Neural cell (in vitro differentiated cells): ENCODE measurements around the gene ZNF536. TPM values are rescaled to one million over a fixed set of nuclear protein-coding genes. Genes with fewer than 3 reads are reported as not detected.

ENCODE experiments used
- H2AFZ ChIP-seq: fragments of 200-600, 300-800 bp; sonication (generic), shearing (Covaris generic); 2 replicates; pipeline ENCODE4 v1.6.0; 2014; ENCODE audit warnings: low read depth, mild to moderate bottlenecking, antibody characterized with exemption, low read length, moderate library complexity
- H3F3A ChIP-seq: fragments of 200-600 bp; shearing (Covaris generic); 2 replicates; pipeline ENCODE4 v1.6.1; 2016; ENCODE audit warnings: mild to moderate bottlenecking, moderate library complexity, mixed read lengths, antibody characterized with exemption, low read length; ENCODE audit not compliant: insufficient read depth, poor library complexity, severe bottlenecking
- H3K27ac ChIP-seq: fragments of 200-600, 300-800 bp; sonication (generic), shearing (Covaris generic); 2 replicates; pipeline ENCODE4 v1.5.1; 2014; ENCODE audit warnings: mild to moderate bottlenecking, low read length, moderate library complexity
- H3K27me3 ChIP-seq: fragments of 300-800, 200-600 bp; sonication (generic), shearing (Covaris generic); 2 replicates; pipeline ENCODE4 v1.6.0; 2014; ENCODE audit warnings: mild to moderate bottlenecking, low read depth, low read length, moderate library complexity; ENCODE audit not compliant: insufficient read depth
- H3K36me3 ChIP-seq: fragments of 300-800, 200-600 bp; sonication (generic), shearing (Covaris generic); 2 replicates; pipeline ENCODE4 v1.5.1; 2014; ENCODE audit warnings: mild to moderate bottlenecking, antibody characterized with exemption, low read length, moderate library complexity; ENCODE audit not compliant: insufficient read depth
- H3K4me2 ChIP-seq: fragments of 300-800, 200-600 bp; sonication (generic), shearing (Covaris generic); 2 replicates; pipeline ENCODE4 v1.6.0; 2014; ENCODE audit warnings: mild to moderate bottlenecking, low read length
- H3K4me3 ChIP-seq: fragments of 300-800, 200-600 bp; sonication (generic), shearing (Covaris generic); 2 replicates; pipeline ENCODE4 v1.5.1; 2014; ENCODE audit warnings: mild to moderate bottlenecking, low read length, moderate library complexity
- H3K79me2 ChIP-seq: fragments of 200-600 bp; shearing (Covaris generic); replicated peaks from 2 replicates; pipeline ENCODE4 v1.6.0; 2014; ENCODE audit warnings: mild to moderate bottlenecking, low read length, moderate library complexity; ENCODE audit not compliant: insufficient read depth
- H3K9ac ChIP-seq: fragments of 300-800, 200-600 bp; sonication (generic), shearing (Covaris generic); 2 replicates; pipeline ENCODE4 v1.6.1; 2016; ENCODE audit warnings: mild to moderate bottlenecking, low read length, mixed read lengths
- H3K9me2 ChIP-seq: fragments of 200-600 bp; shearing (Covaris generic); 2 replicates; pipeline ENCODE4 v1.6.1; 2016; ENCODE audit warnings: mild to moderate bottlenecking, low read length, mixed read lengths; ENCODE audit not compliant: insufficient read depth
- H3K9me3 ChIP-seq: fragments of 200-600, 300-800 bp; sonication (generic), shearing (Covaris generic); 2 replicates; pipeline ENCODE4 v1.6.1; 2016; ENCODE audit warnings: mild to moderate bottlenecking, mixed run types, low read length, moderate library complexity, mixed read lengths
- H4K20me1 ChIP-seq: fragments of 200-600 bp; shearing (Covaris generic); 2 replicates; pipeline ENCODE4 v1.6.1; 2016; ENCODE audit warnings: mild to moderate bottlenecking, mixed run types; ENCODE audit not compliant: insufficient read depth
- EP300 ChIP-seq: fragments of 450-650 bp; conservative IDR thresholded peaks from 2 replicates; pipeline ENCODE4 v1.6.1; 2014; ENCODE audit warnings: antibody characterized with exemption, mild to moderate bottlenecking, moderate library complexity; ENCODE audit not compliant: poor library complexity, severe bottlenecking
- EZH2 ChIP-seq: fragments of 200-600, 300-800 bp; shearing (Covaris generic), sonication (generic); IDR thresholded peaks from 2 replicates; pipeline ENCODE4 v1.6.1; 2014; ENCODE audit warnings: antibody characterized with exemption, low read length, borderline replicate concordance, mild to moderate bottlenecking; ENCODE audit not compliant: insufficient read depth, poor library complexity, severe bottlenecking
- MXI1 ChIP-seq: fragments of 450-650 bp; conservative IDR thresholded peaks from 2 replicates; pipeline ENCODE4 v1.6.1; 2014; ENCODE audit warnings: antibody characterized with exemption, mild to moderate bottlenecking; ENCODE audit not compliant: poor library complexity, severe bottlenecking
- POLR2AphosphoS5 ChIP-seq: IDR thresholded peaks from 2 replicates; pipeline ENCODE4 v1.6.1; 2012
- RAD21 ChIP-seq: fragments of 450-650 bp; conservative IDR thresholded peaks from 2 replicates; pipeline ENCODE4 v1.6.1; 2014; ENCODE audit warnings: antibody characterized with exemption, mild to moderate bottlenecking, moderate library complexity
- SMC3 ChIP-seq: fragments of 450-650 bp; conservative IDR thresholded peaks from 2 replicates; pipeline ENCODE4 v1.6.1; 2014; ENCODE audit warnings: antibody characterized with exemption, mild to moderate bottlenecking, moderate library complexity; ENCODE audit not compliant: poor library complexity
- TAF1 ChIP-seq: IDR thresholded peaks from 2 replicates; pipeline ENCODE4 v1.6.1; 2012; ENCODE audit warnings: low read depth
- polyA plus RNA-seq: library from polyadenylated mRNA; depleted of rRNA; stranded (reverse); fragments of >200 nt; gene quantifications from 2 replicates; pipeline ENCODE4 v1.2.3, GENCODE V29; 2014
- TF ChIP-seq, protein P1 (sequence below): IDR thresholded peaks from 2 replicates; pipeline ENCODE4 v1.6.1; 2012; ENCODE audit warnings: borderline replicate concordance
- TF ChIP-seq, protein P2 (sequence below): fragments of 450-650 bp; IDR thresholded peaks from 2 replicates; pipeline ENCODE4 v1.5.1; 2014; ENCODE audit warnings: antibody characterized with exemption, mild to moderate bottlenecking, moderate library complexity; ENCODE audit not compliant: poor library complexity, severe bottlenecking

Gene ZNF536
- polyA plus RNA-seq, 1 donor from 2014 or later, result 13.9 TPM

DNA sequence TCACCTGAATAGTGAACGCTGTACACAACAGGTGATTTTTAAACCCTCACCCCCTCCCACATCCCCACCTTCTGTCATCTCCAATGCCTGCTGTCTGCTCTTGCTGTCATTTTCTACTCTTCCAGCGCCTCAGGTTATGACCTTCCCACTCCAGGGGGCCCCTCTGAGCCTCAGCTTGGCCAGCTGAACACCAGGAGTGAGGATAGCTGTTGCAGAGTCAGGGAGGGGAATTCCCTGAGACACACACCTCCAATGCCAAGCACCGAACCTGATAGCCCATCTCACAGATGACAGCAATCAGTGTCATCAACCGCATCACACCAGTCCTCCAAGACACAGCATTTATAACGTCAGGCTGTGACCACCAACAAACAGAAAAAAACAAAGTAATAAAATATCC is 193.5 kb downstream of the ZNF536 start:
- H3K9me3 ChIP-seq, result no peaks in the 10 kb centered on the region
- H3K4me3 ChIP-seq, result no peak overlapping the region
- H3K27ac ChIP-seq, result no peak overlapping the region
- no peak overlapping the region for H2AFZ ChIP-seq
- no peaks in the 10 kb centered on the region for H3F3A ChIP-seq
- H3K9me2 ChIP-seq, result no peaks in the 10 kb centered on the region
- H3K27me3 ChIP-seq, result no peaks in the 10 kb centered on the region
- H3K79me2 ChIP-seq, result no peaks in the 10 kb centered on the region
- no peaks in the 10 kb centered on the region for H3K36me3 ChIP-seq
- no peak overlapping the region for H3K9ac ChIP-seq
- H4K20me1 ChIP-seq, result no peaks in the 10 kb centered on the region
- TF ChIP-seq, protein P1, sequence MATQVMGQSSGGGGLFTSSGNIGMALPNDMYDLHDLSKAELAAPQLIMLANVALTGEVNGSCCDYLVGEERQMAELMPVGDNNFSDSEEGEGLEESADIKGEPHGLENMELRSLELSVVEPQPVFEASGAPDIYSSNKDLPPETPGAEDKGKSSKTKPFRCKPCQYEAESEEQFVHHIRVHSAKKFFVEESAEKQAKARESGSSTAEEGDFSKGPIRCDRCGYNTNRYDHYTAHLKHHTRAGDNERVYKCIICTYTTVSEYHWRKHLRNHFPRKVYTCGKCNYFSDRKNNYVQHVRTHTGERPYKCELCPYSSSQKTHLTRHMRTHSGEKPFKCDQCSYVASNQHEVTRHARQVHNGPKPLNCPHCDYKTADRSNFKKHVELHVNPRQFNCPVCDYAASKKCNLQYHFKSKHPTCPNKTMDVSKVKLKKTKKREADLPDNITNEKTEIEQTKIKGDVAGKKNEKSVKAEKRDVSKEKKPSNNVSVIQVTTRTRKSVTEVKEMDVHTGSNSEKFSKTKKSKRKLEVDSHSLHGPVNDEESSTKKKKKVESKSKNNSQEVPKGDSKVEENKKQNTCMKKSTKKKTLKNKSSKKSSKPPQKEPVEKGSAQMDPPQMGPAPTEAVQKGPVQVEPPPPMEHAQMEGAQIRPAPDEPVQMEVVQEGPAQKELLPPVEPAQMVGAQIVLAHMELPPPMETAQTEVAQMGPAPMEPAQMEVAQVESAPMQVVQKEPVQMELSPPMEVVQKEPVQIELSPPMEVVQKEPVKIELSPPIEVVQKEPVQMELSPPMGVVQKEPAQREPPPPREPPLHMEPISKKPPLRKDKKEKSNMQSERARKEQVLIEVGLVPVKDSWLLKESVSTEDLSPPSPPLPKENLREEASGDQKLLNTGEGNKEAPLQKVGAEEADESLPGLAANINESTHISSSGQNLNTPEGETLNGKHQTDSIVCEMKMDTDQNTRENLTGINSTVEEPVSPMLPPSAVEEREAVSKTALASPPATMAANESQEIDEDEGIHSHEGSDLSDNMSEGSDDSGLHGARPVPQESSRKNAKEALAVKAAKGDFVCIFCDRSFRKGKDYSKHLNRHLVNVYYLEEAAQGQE, result no peak
- TF ChIP-seq POLR2AphosphoS5 (no peak), SMC3 (no peak), EP300 (no peak), RAD21 (no peak)
- TF ChIP-seq, protein P2, sequence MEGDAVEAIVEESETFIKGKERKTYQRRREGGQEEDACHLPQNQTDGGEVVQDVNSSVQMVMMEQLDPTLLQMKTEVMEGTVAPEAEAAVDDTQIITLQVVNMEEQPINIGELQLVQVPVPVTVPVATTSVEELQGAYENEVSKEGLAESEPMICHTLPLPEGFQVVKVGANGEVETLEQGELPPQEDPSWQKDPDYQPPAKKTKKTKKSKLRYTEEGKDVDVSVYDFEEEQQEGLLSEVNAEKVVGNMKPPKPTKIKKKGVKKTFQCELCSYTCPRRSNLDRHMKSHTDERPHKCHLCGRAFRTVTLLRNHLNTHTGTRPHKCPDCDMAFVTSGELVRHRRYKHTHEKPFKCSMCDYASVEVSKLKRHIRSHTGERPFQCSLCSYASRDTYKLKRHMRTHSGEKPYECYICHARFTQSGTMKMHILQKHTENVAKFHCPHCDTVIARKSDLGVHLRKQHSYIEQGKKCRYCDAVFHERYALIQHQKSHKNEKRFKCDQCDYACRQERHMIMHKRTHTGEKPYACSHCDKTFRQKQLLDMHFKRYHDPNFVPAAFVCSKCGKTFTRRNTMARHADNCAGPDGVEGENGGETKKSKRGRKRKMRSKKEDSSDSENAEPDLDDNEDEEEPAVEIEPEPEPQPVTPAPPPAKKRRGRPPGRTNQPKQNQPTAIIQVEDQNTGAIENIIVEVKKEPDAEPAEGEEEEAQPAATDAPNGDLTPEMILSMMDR, result no peak
- H3K4me2 ChIP-seq, result no peak overlapping the region

DNA sequence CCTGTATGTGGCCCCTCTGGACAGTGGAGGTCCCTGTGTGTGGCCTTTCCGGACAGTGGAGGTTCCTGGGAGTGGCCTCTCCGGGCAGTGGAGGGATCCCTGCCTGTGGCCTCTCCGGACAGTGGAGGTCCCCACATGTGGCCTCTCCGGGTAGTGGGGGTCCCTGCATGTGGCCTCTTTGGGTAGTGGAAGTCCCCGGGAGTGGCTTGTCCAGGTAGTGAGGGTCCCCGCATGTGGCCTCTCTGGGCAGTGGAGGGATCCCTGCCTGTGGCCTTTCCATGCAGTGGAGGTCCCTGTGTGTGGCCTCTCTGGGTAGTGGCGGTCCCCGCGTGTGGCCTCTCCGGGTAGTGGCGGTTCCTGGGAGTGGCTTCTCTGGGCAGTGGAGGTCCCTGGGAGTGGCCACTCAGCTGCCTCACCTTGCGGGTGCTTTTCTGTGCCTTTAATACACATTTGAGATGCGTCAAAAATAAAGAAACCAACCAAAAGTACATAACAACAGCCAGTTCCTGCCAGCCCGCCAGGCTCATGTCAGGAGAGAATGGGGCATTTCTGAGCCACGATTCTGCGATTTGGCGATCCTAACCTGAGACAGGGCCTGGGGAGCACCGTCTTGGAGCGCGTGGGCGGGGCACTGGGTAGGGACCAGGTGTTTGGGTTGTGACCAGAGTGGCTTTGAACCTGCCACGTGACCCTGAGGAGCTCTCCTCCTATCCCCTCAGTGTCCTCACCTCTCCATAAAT is 194.7 kb downstream of the ZNF536 start:
- TF ChIP-seq, protein P2, result no peak
- TF ChIP-seq EZH2 (no peak), POLR2AphosphoS5 (no peak), EP300 (no peak), SMC3 (no peak), RAD21 (no peak), MXI1 (no peak), TAF1 (no peak)
- TF ChIP-seq, protein P1, result no peak
- no peaks in the 10 kb centered on the region for H3K27me3 ChIP-seq
- no peaks in the 10 kb centered on the region for H3K9me3 ChIP-seq
- H3K79me2 ChIP-seq, result no peaks in the 10 kb centered on the region
- H3K36me3 ChIP-seq, result no peaks in the 10 kb centered on the region
- H3F3A ChIP-seq, result no peaks in the 10 kb centered on the region
- no peak overlapping the region for H3K27ac ChIP-seq
- no peak overlapping the region for H2AFZ ChIP-seq
- H3K4me2 ChIP-seq, result no peak overlapping the region
- H3K9ac ChIP-seq, result no peak overlapping the region
- no peak overlapping the region for H3K4me3 ChIP-seq
- H4K20me1 ChIP-seq, result no peaks in the 10 kb centered on the region
- no peaks in the 10 kb centered on the region for H3K9me2 ChIP-seq
